ENCODE measurements around the gene MCM5. TPM values are rescaled to one million over a fixed set of nuclear protein-coding genes. Genes with fewer than 3 reads are reported as not detected.
A peak's percentile ranks its signal among the peaks of the same experiment; 100 is the strongest.

Gene MCM5
- total and polyA plus RNA-seq, 2 experiments from 2014 or later: 26.2 to 82.1 TPM

- no peak for TF ChIP-seq CTCF (IDR thresholded peaks at IDR 0.05; ENCODE audit: low read depth, low read length)
- Histone ChIP-seq H3K4me1 (ENCODE audit: low read depth) (no peaks in the 10 kb centered on the region), H3K9me3 (ENCODE audit: low read depth) (no peaks in the 10 kb centered on the region), H3K36me3 (peaks cover 13% of the 10 kb centered on the region), H3K27me3 (no peaks in the 10 kb centered on the region), H3K27ac (no peak overlapping the region), H3K4me3 (no peak overlapping the region)
- peak in 1 of 2 donors; percentile 34 for DNase-seq (ENCODE audit: low read depth in 1 of 2, low spot score in 1 of 2)
Measured at GRCh38 chr22:35409783-35410662, 10.1 kb downstream of the MCM5 start.

GRCh38 chr22:35410663-35411034, 10.7 kb downstream of the MCM5 start:
- Histone ChIP-seq H3K36me3 (peaks cover 15% of the 10 kb centered on the region), H3K9me3 (ENCODE audit: low read depth) (no peaks in the 10 kb centered on the region)
- no peak for DNase-seq (ENCODE audit: low read depth in 1 of 2, low spot score in 1 of 2)

GRCh38 chr22:35411102-35411501, 11.2 kb downstream of the MCM5 start:
- no peaks in the 10 kb centered on the region for H3K4me1 ChIP-seq (ENCODE audit: low read depth)
- H3K27ac ChIP-seq: no peak overlapping the region
- DNase-seq (ENCODE audit: low read depth in 1 of 2, low spot score in 1 of 2): no peak
- H3K4me3 ChIP-seq: no peak overlapping the region
- TF ChIP-seq CTCF (IDR thresholded peaks at IDR 0.05; ENCODE audit: low read depth, low read length): no peak
- H3K9me3 ChIP-seq (ENCODE audit: low read depth): no peaks in the 10 kb centered on the region
- H3K36me3 ChIP-seq: peaks cover 18% of the 10 kb centered on the region
- H3K27me3 ChIP-seq: no peaks in the 10 kb centered on the region

More at GRCh38 chr22:35410663-35411034, 10.7 kb downstream of the MCM5 start:
- no peaks in the 10 kb centered on the region for H3K27me3 ChIP-seq
- H3K27ac ChIP-seq: no peak overlapping the region
- no peaks in the 10 kb centered on the region for H3K4me1 ChIP-seq (ENCODE audit: low read depth)
- H3K4me3 ChIP-seq: no peak overlapping the region
- no peak for TF ChIP-seq CTCF (IDR thresholded peaks at IDR 0.05; ENCODE audit: low read depth, low read length)

- H3K9me3 ChIP-seq (ENCODE audit: low read depth): no peaks in the 10 kb centered on the region
- no peak overlapping the region for H3K27ac ChIP-seq
- peaks cover 23% of the 10 kb centered on the region for H3K36me3 ChIP-seq
- no peak overlapping the region for H3K4me3 ChIP-seq
- no peaks in the 10 kb centered on the region for H3K4me1 ChIP-seq (ENCODE audit: low read depth)
- TF ChIP-seq CTCF (IDR thresholded peaks at IDR 0.05; ENCODE audit: low read depth, low read length): no peak
- no peaks in the 10 kb centered on the region for H3K27me3 ChIP-seq
- DNase-seq (ENCODE audit: low read depth in 1 of 2, low spot score in 1 of 2): no peak
Measured at GRCh38 chr22:35413624-35414023, 13.7 kb downstream of the MCM5 start.

- no peaks in the 10 kb centered on the region for H3K4me1 ChIP-seq (ENCODE audit: low read depth)
Measured at GRCh38 chr22:35417606-35418005, 17.7 kb downstream of the MCM5 start.

More at GRCh38 chr22:35417606-35418005, 17.7 kb downstream of the MCM5 start:
- H3K36me3 ChIP-seq: peaks cover 23% of the 10 kb centered on the region
- H3K4me3 ChIP-seq: no peak overlapping the region
- TF ChIP-seq CTCF (IDR thresholded peaks at IDR 0.05; ENCODE audit: low read depth, low read length): no peak
- no peak overlapping the region for H3K27ac ChIP-seq
- no peaks in the 10 kb centered on the region for H3K9me3 ChIP-seq (ENCODE audit: low read depth)
- no peaks in the 10 kb centered on the region for H3K27me3 ChIP-seq
- DNase-seq (ENCODE audit: low read depth in 1 of 2, low spot score in 1 of 2): no peak
